ENCODE measurements around the gene OR6A2.
A peak's percentile ranks its signal among the peaks of the same experiment; 100 is the strongest.

- TF ChIP-seq EZH2 (IDR thresholded peaks at IDR 0.05; ENCODE audit: borderline replicate concordance, low read length), result no peak
- TF ChIP-seq CTCF (IDR thresholded peaks at IDR 0.05; ENCODE audit: low read length), result peak; percentile 84
Observed at GRCh38 chr11:6812390-6813005, 13.0 kb upstream of the OR6A2 start.
